ENCODE data around the gene PACSIN2.
"Not testable (repeated sequence)": the region's sequence is repeated elsewhere in the genome, so short reads cannot be mapped to it uniquely, and the experiment has no call there.

PACSIN2 gene

GRCh38 chr22:42972649-42973535, 42.1 kb downstream of the PACSIN2 start:
- no peak for DNase-seq (ENCODE audit: low read depth)
- TF ChIP-seq, protein P1, sequence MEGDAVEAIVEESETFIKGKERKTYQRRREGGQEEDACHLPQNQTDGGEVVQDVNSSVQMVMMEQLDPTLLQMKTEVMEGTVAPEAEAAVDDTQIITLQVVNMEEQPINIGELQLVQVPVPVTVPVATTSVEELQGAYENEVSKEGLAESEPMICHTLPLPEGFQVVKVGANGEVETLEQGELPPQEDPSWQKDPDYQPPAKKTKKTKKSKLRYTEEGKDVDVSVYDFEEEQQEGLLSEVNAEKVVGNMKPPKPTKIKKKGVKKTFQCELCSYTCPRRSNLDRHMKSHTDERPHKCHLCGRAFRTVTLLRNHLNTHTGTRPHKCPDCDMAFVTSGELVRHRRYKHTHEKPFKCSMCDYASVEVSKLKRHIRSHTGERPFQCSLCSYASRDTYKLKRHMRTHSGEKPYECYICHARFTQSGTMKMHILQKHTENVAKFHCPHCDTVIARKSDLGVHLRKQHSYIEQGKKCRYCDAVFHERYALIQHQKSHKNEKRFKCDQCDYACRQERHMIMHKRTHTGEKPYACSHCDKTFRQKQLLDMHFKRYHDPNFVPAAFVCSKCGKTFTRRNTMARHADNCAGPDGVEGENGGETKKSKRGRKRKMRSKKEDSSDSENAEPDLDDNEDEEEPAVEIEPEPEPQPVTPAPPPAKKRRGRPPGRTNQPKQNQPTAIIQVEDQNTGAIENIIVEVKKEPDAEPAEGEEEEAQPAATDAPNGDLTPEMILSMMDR (IDR thresholded peaks at IDR 0.05; ENCODE audit: insufficient read depth, low read depth, low read length, missing control alignments), result no peak
- H3K4me3 ChIP-seq (ENCODE audit: low read depth, low read length), result no peak overlapping the region

GRCh38 chr22:42971473-42971860, 43.5 kb downstream of the PACSIN2 start:
- not testable (repeated sequence) for DNase-seq (ENCODE audit: low read depth); H3K4me3 ChIP-seq (ENCODE audit: low read depth, low read length)

GRCh38 chr22:42970029-42970428, 44.9 kb downstream of the PACSIN2 start:
- TF ChIP-seq, protein P1 (IDR thresholded peaks at IDR 0.05; ENCODE audit: insufficient read depth, low read depth, low read length, missing control alignments), result no peak
- DNase-seq (ENCODE audit: low read depth), result no peak
- no peak overlapping the region for H3K4me3 ChIP-seq (ENCODE audit: low read depth, low read length)

DNA sequence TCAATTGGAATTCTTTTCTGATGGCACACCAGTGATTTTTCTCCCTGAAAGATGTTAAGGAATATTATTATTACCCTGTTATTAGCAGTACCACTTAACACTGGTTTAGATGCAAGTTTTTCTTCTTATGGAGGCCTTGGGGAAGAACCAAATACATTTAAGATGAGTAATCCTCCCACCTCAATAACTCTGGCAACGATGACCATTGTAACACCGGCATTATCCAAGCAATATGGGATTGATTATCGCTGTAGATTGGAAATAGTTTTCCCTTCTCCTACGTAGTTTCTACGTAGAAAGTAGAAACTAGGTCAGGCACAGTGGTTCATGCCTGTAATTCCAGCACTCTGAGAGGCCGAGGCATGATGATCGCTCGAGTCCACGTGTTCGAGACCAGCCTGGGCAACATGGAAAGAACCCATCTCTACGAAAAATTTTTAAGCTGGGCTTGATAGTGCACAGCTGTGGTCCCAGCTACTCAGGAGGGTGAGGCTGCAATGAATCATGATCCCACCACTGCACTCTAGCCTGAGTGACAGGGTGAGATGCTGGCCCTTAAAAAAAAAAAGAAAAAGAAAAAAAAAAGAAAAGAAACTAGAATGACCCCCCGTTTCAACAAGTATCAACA, 45.5 kb downstream of the PACSIN2 start:
- no peak overlapping the region for H3K4me3 ChIP-seq (ENCODE audit: low read depth, low read length)
- DNase-seq (ENCODE audit: low read depth), result no peak
- TF ChIP-seq, protein P1 (IDR thresholded peaks at IDR 0.05; ENCODE audit: insufficient read depth, low read depth, low read length, missing control alignments), result no peak

DNA sequence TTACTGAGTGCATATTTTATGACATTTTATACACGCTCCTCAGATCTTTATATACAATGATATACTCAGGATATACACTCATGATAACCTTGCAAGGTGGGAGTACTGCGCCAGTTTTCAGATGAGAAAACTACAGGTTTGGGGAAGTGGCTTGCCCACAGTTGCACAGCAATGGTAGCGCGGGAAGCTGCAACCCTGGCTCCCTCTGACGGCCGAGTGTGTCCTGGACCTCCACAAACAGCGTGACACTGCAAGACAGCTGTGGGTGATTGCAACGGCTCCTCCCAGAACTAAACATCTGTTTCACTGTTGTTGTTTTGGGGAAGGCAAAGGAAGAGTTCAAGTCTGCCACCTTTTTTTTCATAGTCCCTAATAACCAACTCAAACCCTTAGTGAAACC, 47.0 kb downstream of the PACSIN2 start:
- DNase-seq (ENCODE audit: low read depth), result peak; percentile 68

DNA sequence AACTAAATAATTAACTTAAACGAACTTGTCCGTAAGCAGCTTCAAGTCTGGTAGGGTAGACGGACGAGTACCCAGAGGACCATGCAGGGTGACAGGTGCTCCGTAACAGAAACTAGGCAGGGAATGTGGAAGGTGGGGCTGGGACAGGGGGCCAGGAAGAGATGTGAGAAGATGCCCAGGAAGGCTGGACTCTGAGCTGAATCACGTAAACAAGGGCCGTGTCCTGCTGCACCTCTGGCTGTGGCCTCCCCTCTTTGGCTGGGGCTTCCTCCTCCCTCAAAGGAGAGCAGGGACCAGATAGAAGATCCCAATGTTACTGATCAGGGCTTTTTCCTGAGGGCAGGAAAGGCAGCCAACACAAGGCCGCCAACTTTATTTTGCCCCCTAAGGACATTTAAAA, 47.9 kb downstream of the PACSIN2 start:
- H3K4me3 ChIP-seq (ENCODE audit: low read depth, low read length), result no peak overlapping the region
- no peak for DNase-seq (ENCODE audit: low read depth)
- TF ChIP-seq, protein P1 (IDR thresholded peaks at IDR 0.05; ENCODE audit: insufficient read depth, low read depth, low read length, missing control alignments), result no peak

More for the DNA sequence above, 47.0 kb downstream of the PACSIN2 start:
- TF ChIP-seq, protein P1 (IDR thresholded peaks at IDR 0.05; ENCODE audit: insufficient read depth, low read depth, low read length, missing control alignments), result peak; percentile 36
- H3K4me3 ChIP-seq (ENCODE audit: low read depth, low read length), result no peak overlapping the region

GRCh38 chr22:42966497-42966896, 48.5 kb downstream of the PACSIN2 start:
- DNase-seq (ENCODE audit: low read depth), result no peak
- TF ChIP-seq, protein P1 (IDR thresholded peaks at IDR 0.05; ENCODE audit: insufficient read depth, low read depth, low read length, missing control alignments), result no peak
- H3K4me3 ChIP-seq (ENCODE audit: low read depth, low read length), result no peak overlapping the region
